GM18861 (cell line): ENCODE data around the gene TINCR.

Experiments
- ATAC-seq: cut with Tn5 transposase; IDR thresholded peaks from one replicate; pipeline ENCODE4 v1.9.1; 2021; ENCODE audit not compliant: unreplicated experiment

TINCR gene

DNA sequence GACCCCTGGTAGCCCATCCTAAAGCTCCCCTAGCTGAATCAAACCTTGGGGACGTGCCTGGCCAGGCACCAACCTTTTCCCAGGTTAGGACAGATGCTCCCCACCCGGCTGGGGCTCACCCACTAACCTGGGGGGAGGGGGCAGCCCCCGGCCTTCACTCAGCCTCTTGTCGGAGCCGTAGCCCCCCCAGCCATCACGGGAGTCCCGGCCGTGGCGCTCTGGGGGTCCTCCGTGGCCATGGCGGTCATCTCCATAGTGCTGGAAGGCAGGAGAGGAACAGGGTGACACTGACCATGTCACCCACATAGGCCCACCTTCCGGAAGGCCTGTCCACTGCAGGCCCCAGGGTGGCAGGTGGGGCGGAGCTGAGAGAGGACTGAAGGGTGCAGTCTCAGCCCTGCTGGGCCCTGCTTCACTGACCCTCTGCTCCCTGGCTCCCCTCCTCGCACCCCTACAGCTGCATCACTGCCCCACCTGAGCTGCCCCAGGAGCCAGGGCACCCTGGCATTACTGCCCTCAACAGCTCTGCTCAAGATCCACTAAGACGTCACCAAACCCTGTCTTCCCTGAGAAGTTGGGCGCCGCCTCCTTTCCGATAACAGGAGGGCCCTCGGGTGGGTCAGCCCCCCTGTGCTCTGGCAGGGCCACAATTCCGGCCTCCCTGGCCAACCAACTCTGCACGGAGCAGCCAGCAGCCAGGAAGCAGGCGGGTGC is 22.6 kb upstream of the TINCR start:
- ATAC-seq: no peak

DNA sequence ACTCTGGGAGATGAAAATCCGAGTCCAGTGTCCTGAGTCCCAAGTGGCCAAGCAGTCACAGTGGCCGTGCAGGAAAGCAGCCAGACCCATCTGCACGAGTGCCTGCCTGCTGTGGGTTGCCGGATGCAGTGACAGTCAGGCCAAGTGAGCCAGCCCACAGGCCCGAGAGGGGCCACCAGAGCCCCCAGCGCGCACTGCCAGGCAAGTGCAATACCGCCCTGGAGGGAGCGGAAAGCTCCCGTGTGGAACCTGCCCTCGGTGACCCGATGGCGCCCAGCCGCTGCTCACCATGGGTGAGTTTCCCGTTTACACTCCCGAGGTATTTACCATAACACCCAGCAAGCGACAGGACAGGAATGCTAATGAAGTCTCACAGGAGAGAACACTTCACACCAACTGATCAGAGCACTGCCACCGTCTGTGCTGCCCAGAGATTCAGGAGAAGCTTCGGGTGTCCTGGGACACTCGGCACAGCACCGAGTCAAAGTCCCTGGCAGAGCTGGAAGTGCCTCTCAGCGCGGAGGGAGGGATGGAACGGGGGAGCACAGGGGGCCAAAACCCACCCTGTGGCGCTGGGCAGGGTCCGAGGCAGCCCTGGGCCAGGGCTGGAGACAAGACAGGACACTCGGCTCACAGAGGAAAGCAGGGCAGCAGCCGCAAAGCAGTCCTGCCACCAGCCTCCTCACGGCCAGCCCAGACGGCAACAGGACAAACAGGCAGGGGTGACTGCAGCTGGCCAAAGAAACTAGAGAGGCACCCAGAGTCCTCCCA is 21.3 kb upstream of the TINCR start:
- ATAC-seq: no peak

DNA sequence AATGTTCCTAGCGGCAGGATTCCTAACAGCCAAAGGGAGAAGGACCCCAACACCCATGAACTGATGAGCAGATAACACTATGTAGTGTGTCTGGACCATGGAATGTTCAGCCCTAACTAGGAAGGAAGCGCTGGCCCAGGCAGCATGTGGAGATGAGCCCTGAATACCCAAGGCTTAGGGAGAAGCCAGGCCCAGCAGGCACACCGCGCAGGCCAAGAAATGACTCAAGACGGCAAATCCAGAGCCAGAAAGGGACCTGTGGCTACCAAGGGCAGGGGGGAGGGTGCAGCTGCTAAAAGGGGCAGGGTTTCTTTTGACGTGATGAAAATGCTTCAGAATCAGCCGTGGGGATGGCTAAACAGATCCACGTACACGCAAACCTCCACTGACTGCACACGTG is 20.7 kb upstream of the TINCR start:
- no peak for ATAC-seq

DNA sequence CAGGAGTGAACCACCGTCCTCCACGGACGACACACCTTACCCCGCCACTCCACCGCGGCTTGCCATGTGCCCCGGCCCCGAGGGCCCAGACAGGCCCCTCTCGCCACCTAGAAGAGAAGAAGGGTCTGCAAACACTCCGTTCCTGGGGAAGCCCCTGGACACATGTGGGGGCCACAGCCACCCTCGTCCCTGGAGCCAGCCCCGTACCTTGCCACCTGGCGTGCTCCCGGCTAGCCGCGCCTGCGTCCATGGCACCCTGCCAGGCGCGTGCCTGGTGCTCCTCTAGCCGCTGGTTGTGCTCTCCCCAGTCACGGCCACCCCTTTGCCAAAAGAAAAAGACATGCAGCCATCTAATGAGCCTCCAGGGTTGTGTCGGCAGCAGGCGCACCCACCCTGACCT is 19.9 kb upstream of the TINCR start:
- no peak for ATAC-seq

DNA sequence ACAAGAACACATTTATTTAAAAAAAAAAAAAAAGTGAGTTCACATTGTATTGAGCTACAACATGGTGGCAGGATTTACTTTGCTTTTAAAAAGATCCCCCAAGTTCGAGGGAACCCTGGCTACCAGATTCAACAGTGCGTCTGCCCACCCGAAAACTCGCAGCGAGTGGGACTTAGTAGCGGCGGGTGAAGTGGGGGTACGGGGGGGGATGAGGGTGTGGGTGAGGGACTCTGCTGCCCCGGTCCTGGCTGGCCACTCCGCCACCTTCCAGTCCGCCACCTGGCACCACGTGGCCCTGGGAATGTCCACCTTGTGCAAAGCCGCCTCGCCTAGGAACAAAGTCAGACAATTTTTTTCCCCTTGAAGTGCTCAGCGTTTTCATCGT is 19.3 kb upstream of the TINCR start:
- ATAC-seq: no peak

GRCh38 chr19:5586300-5587070 is 18.7 kb upstream of the TINCR start:
- no peak for ATAC-seq

DNA sequence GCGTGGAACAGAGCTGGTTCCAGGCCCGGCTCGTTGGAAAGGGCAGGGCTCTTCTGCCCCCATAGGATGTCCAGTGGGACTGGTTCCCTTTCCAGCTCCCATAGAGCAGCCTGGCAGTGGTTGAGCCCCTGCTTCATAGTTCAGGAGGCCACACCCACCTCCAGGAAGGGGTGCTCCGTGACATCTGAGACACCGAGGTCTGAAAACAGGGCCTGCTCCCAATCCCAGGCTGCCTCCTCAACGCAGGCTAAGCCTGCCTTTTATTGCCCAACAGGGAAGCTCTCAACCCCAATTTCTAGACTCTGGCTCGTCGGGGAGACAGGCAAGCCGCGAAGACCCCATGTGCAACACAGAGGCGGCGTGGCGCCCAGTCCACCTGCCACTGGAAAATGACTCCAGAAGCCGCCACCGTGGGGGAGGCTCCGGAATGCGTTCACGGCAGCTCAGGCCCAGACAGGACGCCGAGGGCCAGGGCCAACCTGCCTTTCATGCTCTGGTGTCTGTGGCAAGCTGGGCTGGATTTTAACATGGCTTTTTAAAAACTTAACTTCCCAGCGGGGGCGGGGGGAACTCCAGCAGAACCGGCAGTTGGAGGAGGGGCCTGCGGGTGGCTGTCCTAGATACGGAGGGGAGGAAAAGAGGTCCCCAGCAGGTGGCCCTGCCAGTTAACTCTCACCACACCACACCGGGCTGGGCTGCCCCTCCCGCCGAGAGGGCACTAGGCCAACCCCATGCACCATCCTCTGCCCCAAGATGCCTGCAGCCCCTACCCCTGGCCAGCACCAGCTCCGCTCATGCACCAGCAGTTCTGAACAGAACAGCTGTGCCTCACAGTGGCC is 17.9 kb upstream of the TINCR start:
- ATAC-seq: no peak

DNA sequence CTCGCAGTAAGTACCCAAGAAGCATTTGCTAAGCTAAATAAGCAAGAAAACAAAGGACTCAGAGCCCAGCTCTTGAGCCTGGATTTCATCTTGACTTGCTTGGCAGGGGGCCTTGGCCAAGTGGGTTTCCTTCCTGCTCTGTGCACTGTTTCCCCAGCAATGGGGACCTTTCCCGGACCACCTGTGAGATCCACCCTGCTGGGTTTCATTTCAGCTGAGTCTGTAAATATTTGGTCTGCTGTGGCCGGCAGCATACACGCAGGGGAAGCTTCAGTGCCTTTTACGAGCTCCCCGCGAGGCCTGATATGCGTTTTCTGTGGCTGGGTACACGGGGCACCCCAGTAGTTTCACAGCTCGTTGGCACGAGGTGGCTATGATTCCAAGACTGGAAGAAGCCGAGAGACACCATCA is 12.4 kb upstream of the TINCR start:
- no peak for ATAC-seq

DNA sequence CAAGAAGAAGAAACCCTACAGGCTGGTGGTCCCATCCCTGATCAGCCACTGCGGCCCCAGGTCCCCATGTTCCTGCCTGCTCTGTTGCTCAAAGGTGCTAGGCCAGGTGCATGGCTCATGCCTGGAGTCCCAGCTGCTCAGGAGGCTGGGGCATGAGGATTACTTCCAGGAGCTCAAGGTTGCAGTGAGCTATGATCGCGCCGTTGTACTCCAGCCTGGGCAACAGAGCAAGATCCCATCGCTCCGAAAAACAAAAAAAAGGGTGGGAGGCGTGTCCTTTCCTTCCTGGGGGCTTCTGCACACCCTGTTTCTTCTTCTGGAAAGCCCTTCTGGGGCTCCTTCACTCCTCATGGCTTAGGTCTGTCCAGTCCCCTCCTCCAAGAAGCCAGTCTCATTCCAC is 11.9 kb upstream of the TINCR start:
- ATAC-seq: no peak

- no peak for ATAC-seq
These were observed 11.5 kb upstream of the TINCR start for GRCh38 chr19:5579286-5579685.

DNA sequence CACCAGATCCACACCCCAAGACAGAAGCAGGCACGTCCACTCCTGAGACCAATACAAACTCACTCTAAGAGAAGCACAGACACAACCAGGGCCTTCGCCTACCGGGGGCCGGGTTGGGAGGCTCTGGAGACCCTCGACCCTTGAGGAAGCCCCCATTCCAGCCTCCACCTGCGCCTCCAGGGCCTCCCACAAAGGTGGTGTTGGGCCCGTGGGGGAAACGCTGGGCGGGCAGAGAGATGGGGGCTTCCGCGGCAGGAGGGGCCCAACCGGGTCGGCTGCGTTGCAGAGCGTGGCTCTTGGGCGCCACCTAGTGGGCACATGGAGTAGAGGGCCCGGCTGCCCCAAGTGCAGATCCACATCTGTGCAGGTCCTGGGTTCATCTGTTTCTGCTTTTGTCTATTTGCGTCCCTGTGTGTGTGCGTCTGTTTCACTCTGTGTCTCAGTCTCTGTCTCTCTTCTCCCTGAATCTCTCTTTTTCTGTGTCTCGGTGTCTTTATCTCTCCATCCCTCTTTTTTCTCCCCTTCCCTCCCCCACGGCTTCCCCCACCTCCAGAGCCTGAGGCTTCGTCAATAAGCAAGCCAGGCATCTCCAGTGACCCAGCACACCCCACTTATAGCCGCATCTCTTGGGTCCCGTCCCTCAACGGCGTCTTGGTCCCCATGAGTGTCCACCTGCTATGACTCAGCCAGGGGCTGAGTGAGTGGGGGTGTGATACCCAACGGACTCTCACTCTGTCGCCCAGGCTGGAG is 10.5 kb upstream of the TINCR start:
- ATAC-seq: no peak

GRCh38 chr19:5575590-5575989 is 7.8 kb upstream of the TINCR start:
- no peak for ATAC-seq

GRCh38 chr19:5572556-5573286 is 5.0 kb upstream of the TINCR start:
- no peak for ATAC-seq

DNA sequence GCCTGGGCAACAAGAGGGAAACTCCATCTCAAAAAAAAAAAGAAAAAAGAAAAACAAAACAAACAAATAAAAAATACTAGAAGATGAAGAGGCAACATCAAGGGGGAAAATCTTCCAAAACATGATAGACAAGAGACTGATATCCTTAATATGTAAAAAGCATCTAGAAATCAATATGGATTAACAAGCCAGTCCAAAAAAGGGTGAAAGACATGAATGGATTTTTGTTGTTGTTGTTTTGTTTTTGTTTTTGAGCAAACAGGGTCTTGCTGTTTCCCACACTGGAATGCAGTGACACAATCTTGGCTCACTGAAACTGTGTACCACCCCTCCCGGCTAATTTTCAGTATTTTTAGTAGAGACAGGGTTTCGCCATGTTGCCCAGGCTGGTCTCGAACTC is 4.0 kb upstream of the TINCR start:
- ATAC-seq: no peak

- no peak for ATAC-seq
These were observed 236 bp upstream of the TINCR start for GRCh38 chr19:5567970-5568407.

- ATAC-seq: no peak
These were observed 2.8 kb downstream of the TINCR start for GRCh38 chr19:5564930-5565329.

DNA sequence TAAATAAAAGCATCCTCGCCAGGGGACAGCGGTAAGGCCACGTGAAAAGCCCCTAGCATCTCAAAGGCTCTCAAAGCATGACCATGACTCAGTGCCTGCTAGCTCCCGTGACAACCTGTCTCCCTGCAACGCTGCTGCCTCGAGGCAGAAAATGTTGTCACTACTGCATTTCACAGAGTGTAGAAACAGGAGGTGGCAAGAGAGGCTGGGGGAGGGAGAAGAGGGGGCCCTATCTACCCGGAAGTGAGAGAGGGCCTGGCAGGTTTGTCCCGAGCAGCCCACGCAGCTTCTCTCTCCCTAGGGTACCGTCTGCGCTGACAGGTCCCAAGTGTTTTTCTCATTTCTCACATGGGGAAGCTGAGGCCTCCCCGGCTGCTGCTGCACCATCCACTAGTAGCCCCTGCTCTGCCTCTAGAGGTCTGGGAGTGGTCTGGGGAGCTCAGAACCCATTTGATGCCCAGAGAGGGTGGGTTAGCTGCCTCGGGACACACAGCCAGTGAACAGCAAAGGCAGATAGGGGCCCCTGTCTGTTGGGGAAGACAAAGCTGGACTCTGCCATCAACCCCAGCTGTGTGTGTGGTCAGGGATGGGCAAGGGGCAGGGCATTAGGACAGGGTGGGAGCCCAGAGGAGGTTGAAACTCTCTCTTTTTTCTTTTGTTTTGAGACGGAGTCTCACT is 3.7 kb downstream of the TINCR start:
- ATAC-seq: no peak

GRCh38 chr19:5563008-5563431 is 4.7 kb downstream of the TINCR start:
- ATAC-seq: no peak

GRCh38 chr19:5562280-5562679 is 5.5 kb downstream of the TINCR start:
- no peak for ATAC-seq
